GM23248 (cell line): ENCODE measurements around the gene RUFY1. TPM values are rescaled to one million over a fixed set of nuclear protein-coding genes. Genes with fewer than 3 reads are reported as not detected.
"Not testable (repeated sequence)": the region's sequence is repeated elsewhere in the genome, so short reads cannot be mapped to it uniquely, and the experiment has no call there.

ENCODE experiments used
- DNase-seq: peaks from one replicate; pipeline ENCODE4 v3.0.0-alpha.2; 2015
- H2AFZ ChIP-seq: fragments of 200-600 bp; sonication (generic); 2 replicates; pipeline ENCODE4 v1.6.1; 2016; ENCODE audit warnings: antibody characterized with exemption
- H3F3A ChIP-seq: fragments of 200-600 bp; sonication (generic); 2 replicates; pipeline ENCODE4 v1.6.1; 2016; ENCODE audit warnings: mild to moderate bottlenecking, antibody characterized with exemption, mixed run types; ENCODE audit not compliant: insufficient read depth
- H3K27ac ChIP-seq: fragments of 200-600 bp; sonication (generic); 2 replicates; pipeline ENCODE4 v1.5.1; 2016; ENCODE audit warnings: mild to moderate bottlenecking
- H3K27me3 ChIP-seq: fragments of 200-600 bp; sonication (generic); replicated peaks from 2 replicates; pipeline ENCODE4 v1.6.1; 2016; ENCODE audit warnings: mild to moderate bottlenecking; ENCODE audit not compliant: insufficient read depth
- H3K36me3 ChIP-seq: fragments of 200-600 bp; sonication (generic); 2 replicates; pipeline ENCODE4 v1.6.1; 2016; ENCODE audit warnings: low read depth, mild to moderate bottlenecking
- H3K4me1 ChIP-seq: fragments of 200-600 bp; sonication (generic); 2 replicates; pipeline ENCODE4 v1.6.1; 2016; ENCODE audit warnings: mild to moderate bottlenecking; ENCODE audit not compliant: insufficient read depth
- H3K4me2 ChIP-seq: fragments of 200-600 bp; sonication (generic); one replicate; pipeline ENCODE4 v1.6.1; 2016; ENCODE audit warnings: mild to moderate bottlenecking; ENCODE audit not compliant: unreplicated experiment
- H3K4me3 ChIP-seq: fragments of 200-600 bp; sonication (generic); 2 replicates; pipeline ENCODE4 v1.5.1; 2016; ENCODE audit warnings: mild to moderate bottlenecking
- H3K79me2 ChIP-seq: fragments of 200-600 bp; sonication (generic); 2 replicates; pipeline ENCODE4 v1.6.1; 2016; ENCODE audit warnings: mild to moderate bottlenecking; ENCODE audit not compliant: insufficient read depth
- H3K9ac ChIP-seq: fragments of 200-600 bp; sonication (generic); 2 replicates; pipeline ENCODE4 v1.6.1; 2016; ENCODE audit warnings: mild to moderate bottlenecking
- H3K9me2 ChIP-seq: fragments of 200-600 bp; sonication (generic); 2 replicates; pipeline ENCODE4 v1.6.1; 2016; ENCODE audit warnings: mixed run types, mild to moderate bottlenecking, moderate library complexity; ENCODE audit not compliant: insufficient read depth
- H3K9me3 ChIP-seq: fragments of 200-600 bp; sonication (generic); one replicate; pipeline ENCODE4 v1.6.1; 2017; ENCODE audit warnings: low read depth
- H4K20me1 ChIP-seq: fragments of 200-600 bp; sonication (generic); 2 replicates; pipeline ENCODE4 v1.6.0; 2016; ENCODE audit not compliant: insufficient read depth
- EZH2 ChIP-seq: fragments of 200-600 bp; sonication (generic); IDR thresholded peaks from 2 replicates; pipeline ENCODE4 v1.6.1; 2018; ENCODE audit warnings: antibody characterized with exemption, mild to moderate bottlenecking; ENCODE audit not compliant: insufficient read depth, poor library complexity, severe bottlenecking
- EZH2phosphoT487 ChIP-seq: fragments of 200-600 bp; sonication (generic); IDR thresholded peaks from 2 replicates; pipeline ENCODE4 v1.6.1; 2018; ENCODE audit warnings: antibody characterized with exemption, moderate library complexity, mild to moderate bottlenecking, low read depth; ENCODE audit not compliant: insufficient read depth
- WGBS, 2 experiments: methylation state at CpG; one replicate each; pipeline ENCODE4 v1.1.6; 2015 to 2017; ENCODE audit warnings: low lambda C conversion rate in 2 of 2, low coverage in 1 of 2; ENCODE audit errors: missing lambda C conversion rate in 2 of 2; 5-methylcytosine and 5-hydroxymethylcytosine counted together
- in situ Hi-C: fragments of 300-500 bp; cut with MboI; formaldehyde crosslinking; loops from 2 replicates; pipeline ENCODE4 v1.15.0; 2020
- polyA plus RNA-seq: library from polyadenylated mRNA; unstranded; fragments of >200 nt; fragmentation: Nextera tagmentation; extraction: Ambion mirVana; gene quantifications from 2 replicates; pipeline ENCODE4 v1.2.1, GENCODE V29; 2016
- total RNA-seq: library from RNA; depleted of rRNA; stranded (reverse); fragments of >200 nt; shearing (Covaris generic); gene quantifications from 2 replicates; pipeline ENCODE4 v1.2.3, GENCODE V29; 2014

The RUFY1 gene
- total and polyA plus RNA-seq, 2 experiments from 2014 or later = 27.2 to 41.9 TPM

DNA sequence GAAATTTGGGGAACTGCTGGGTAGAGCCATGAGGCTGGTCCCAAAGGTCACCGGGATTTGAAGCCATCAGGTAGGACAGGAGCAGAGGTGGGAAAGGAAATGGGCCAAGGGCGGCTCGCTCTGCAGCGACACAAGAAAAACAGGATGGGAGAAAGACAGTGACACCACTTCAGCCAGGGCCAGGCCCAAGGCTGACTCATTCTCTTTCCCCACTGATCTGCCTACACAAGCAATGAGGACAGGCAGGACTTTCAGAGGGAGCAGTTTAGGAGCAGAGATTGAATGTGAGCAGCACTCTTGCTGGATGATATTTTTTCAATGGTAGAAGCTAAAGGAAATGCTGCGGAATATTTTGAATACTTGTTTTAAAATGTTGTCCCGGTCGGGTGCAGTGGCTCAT, 3.5 kb downstream of the RUFY1 start:
- in situ Hi-C loops = no loop called here
- Histone ChIP-seq H3K4me1 (peaks cover 15% of the 10 kb centered on the region), H3K4me3 (no peak overlapping the region), H3K9me2 (no peaks in the 10 kb centered on the region), H3K27me3 (no peaks in the 10 kb centered on the region), H3K9me3 (no peaks in the 10 kb centered on the region), H3K4me2 (peak overlapping the region; percentile 44), H3F3A (peaks cover 16% of the 10 kb centered on the region; the same call in 1 of the 2 replicates), H3K79me2 (peaks cover 79% of the 10 kb centered on the region), H2AFZ (peak overlapping the region; percentile 41; the same call in 1 of the 2 replicates), H3K36me3 (no peaks in the 10 kb centered on the region), H4K20me1 (no peaks in the 10 kb centered on the region), H3K27ac (peak overlapping the region; percentile 60), H3K9ac (peak overlapping the region; percentile 41)
- DNase-seq = peak; percentile 81
- TF ChIP-seq EZH2phosphoT487 (no peak), EZH2 (no peak)
- 74 to 76% methylated on average over 7 of the region's 7 CpGs for WGBS, 2 experiments

- peaks cover 19% of the 10 kb centered on the region; the same call in 1 of the 2 replicates for H3F3A ChIP-seq
- no peak overlapping the region for H3K4me3 ChIP-seq
- H3K79me2 ChIP-seq = peaks cover 85% of the 10 kb centered on the region
- no peaks in the 10 kb centered on the region for H3K27me3 ChIP-seq
- no peaks in the 10 kb centered on the region for H3K9me2 ChIP-seq
- 95 to 96% methylated on average over 6 of the region's 6 CpGs for WGBS, 2 experiments
- H3K27ac ChIP-seq = no peak overlapping the region
- H3K4me1 ChIP-seq = peaks cover 10% of the 10 kb centered on the region
- no peaks in the 10 kb centered on the region for H3K36me3 ChIP-seq
- in situ Hi-C loops = no loop called here
- TF ChIP-seq EZH2 = no peak
- TF ChIP-seq EZH2phosphoT487 = no peak
- H3K9me3 ChIP-seq = no peaks in the 10 kb centered on the region
- no peak overlapping the region for H3K9ac ChIP-seq
- no peak overlapping the region for H3K4me2 ChIP-seq
- no peaks in the 10 kb centered on the region for H4K20me1 ChIP-seq
- DNase-seq = no peak
- H2AFZ ChIP-seq = no peak overlapping the region
Observed at GRCh38 chr5:179554981-179555380, 4.6 kb downstream of the RUFY1 start.

DNA sequence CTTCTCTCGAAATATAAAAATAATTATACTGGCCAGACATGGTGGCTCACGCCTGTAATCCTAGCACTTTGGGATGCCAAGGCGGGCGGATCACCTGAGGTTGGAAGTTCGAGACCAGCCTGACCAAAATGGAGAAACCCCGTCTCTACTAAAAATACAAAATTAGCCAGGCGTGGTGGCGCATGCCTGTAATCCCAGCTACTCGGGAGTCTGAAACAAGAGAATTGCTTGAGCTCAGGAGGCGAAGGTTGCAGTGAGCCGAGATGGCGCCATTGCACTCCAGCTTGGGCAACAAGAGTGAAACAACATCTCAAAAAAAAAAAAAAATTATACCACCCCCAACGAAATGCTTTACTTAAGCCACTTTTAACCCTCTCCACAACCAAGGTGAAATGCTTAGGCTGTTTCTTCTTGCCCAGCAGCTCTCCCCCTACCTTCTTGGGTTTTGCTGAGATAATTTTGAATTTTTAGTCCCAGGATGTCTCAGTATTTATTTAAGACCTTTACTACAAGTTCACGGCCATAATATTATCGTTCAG, 8.0 kb downstream of the RUFY1 start:
- Histone ChIP-seq H3K79me2 (peaks cover 85% of the 10 kb centered on the region), H3K36me3 (peaks cover 13% of the 10 kb centered on the region; the same call in 1 of the 2 replicates), H3K4me1 (peaks cover 10% of the 10 kb centered on the region), H3K27ac (peak overlapping the region; percentile 72; the same call in 1 of the 2 replicates), H3K9ac (peak overlapping the region; percentile 81), H3K4me3 (peak overlapping the region; percentile 79), H3F3A (peaks cover 17% of the 10 kb centered on the region; the same call in 1 of the 2 replicates), H3K4me2 (peak overlapping the region; percentile 82)
- H4K20me1 ChIP-seq, H3K9me3 ChIP-seq, H3K27me3 ChIP-seq, in situ Hi-C loops, DNase-seq, H3K9me2 ChIP-seq, H2AFZ ChIP-seq: not testable (repeated sequence)
- 87 to 89% methylated on average over 15 of the region's 15 CpGs for WGBS, 2 experiments

DNA sequence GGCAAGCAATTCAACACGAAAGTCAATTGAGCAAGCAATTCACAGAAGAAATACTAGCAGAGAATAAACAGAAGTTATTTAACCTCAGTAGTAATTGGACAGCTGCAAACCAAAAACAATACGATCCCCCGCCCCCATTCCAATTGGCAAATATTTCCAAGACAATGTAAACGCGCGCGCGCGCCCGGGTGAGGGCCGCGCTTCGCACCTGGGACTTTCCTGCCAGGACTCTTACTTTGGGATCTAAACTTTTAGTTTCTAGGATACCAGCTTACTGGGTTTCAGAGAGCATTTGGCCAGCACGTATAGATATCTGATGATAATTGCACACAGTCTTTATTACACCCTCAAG, 8.6 kb downstream of the RUFY1 start:
- Histone ChIP-seq H3K9ac (peak overlapping the region; percentile 81), H3K4me1 (peaks cover 6% of the 10 kb centered on the region), H3F3A (peaks cover 11% of the 10 kb centered on the region; the same call in 1 of the 2 replicates), H3K4me3 (peak overlapping the region; percentile 79), H3K27me3 (no peaks in the 10 kb centered on the region), H2AFZ (peak overlapping the region; percentile 94), H3K27ac (peak overlapping the region; percentile 72), H4K20me1 (no peaks in the 10 kb centered on the region), H3K4me2 (peak overlapping the region; percentile 82), H3K9me2 (no peaks in the 10 kb centered on the region), H3K9me3 (no peaks in the 10 kb centered on the region), H3K79me2 (peaks cover 81% of the 10 kb centered on the region), H3K36me3 (peaks cover 16% of the 10 kb centered on the region; the same call in 1 of the 2 replicates)
- peak; percentile 49 for DNase-seq
- WGBS, 2 experiments = 20 to 24% methylated on average over 14 of the region's 14 CpGs
- TF ChIP-seq EZH2 (no peak), EZH2phosphoT487 (no peak)
- in situ Hi-C loops = no loop called here
